ENCODE measurements around the gene COASY. TPM values are rescaled to one million over a fixed set of nuclear protein-coding genes. Genes with fewer than 3 reads are reported as not detected.

COASY gene
- total RNA-seq, 2 donors from 2014 or later, result 24.1 to 60.6 TPM

DNA sequence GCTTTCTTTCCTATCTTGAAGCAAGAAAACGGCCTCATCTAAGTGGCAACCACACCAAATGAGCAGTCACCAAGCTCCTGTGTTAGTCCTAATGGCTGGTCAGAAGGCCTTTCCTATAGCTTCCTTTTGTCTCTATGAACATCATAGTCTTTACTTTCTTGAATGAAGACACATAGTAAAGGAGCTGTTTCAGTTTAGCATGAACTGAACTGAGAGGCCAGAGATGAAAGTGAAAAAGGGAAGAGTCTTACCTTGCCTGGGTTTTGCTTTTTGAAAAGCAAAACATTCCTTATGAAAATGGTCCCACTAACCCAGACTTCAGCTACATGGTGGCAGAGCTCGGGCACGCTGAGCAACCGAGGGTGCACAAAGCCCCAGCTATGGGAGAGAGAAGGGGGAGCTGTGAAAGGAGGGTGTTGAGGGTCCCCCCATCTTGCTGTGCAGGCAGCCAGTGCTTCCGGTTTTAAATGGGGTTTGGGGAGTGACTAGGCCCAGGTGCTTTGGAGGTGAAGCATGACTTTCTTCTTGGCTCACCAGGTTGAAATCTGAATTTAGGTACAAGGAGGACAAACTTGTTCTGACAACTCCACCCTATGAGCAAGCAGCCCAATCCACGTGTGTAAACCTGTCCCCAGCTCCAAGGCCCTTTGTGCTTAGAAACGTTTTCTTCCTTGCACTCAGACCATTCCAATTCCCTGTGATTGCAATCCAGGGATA lies 24.7 kb downstream of the COASY start:
- H3K27me3 ChIP-seq, result no peaks in the 10 kb centered on the region
- 77 to 83% methylated on average over 7 of the region's 7 CpGs for WGBS, 2 donors
- H3K36me3 ChIP-seq (replicated peaks in 1 of 2; ENCODE audit: insufficient read depth in 1 of 2, low read depth in 2 of 2), result peaks cover 18 to 51% of the 10 kb centered on the region in 2 donors
- intact Hi-C loops (cut with DNase I), result no loop called here
- peaks cover 14% of the 10 kb centered on the region for H3K4me1 ChIP-seq
- no peaks in the 10 kb centered on the region for H3K9me3 ChIP-seq
- no peak for DNase-seq
- no peak overlapping the region for H3K4me3 ChIP-seq
- no peak for TF ChIP-seq POLR2A (IDR thresholded peaks at IDR 0.05)
- TF ChIP-seq, protein P1, sequence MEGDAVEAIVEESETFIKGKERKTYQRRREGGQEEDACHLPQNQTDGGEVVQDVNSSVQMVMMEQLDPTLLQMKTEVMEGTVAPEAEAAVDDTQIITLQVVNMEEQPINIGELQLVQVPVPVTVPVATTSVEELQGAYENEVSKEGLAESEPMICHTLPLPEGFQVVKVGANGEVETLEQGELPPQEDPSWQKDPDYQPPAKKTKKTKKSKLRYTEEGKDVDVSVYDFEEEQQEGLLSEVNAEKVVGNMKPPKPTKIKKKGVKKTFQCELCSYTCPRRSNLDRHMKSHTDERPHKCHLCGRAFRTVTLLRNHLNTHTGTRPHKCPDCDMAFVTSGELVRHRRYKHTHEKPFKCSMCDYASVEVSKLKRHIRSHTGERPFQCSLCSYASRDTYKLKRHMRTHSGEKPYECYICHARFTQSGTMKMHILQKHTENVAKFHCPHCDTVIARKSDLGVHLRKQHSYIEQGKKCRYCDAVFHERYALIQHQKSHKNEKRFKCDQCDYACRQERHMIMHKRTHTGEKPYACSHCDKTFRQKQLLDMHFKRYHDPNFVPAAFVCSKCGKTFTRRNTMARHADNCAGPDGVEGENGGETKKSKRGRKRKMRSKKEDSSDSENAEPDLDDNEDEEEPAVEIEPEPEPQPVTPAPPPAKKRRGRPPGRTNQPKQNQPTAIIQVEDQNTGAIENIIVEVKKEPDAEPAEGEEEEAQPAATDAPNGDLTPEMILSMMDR (IDR thresholded peaks at IDR 0.05), result no peak
- H3K27ac ChIP-seq, result peak overlapping the region in 1 of 4 donors; percentile 1
- no peak for ATAC-seq

DNA sequence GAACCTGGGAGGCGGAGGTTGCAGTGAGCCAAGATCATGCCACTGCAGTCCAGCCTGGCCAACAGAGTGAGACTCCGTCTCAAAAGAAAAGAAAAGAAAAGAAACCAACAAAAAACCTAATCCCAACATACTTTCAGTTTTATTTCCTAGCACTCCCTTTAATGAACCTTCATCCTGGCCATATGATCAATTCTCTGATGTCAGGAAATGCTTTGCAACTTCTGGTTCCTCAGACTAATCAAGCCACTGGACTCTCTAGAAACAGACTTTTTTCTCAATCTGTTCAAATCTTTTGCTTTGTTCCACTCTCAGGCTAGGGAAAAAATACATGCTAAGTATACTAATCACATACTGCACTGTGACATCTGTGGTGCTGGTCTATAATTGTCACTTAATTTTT lies 28.9 kb downstream of the COASY start:
- TF ChIP-seq, protein P1 (IDR thresholded peaks at IDR 0.05), result no peak
- no peak for TF ChIP-seq POLR2A (IDR thresholded peaks at IDR 0.05)
- no peaks in the 10 kb centered on the region for H3K27me3 ChIP-seq
- intact Hi-C loops (cut with DNase I), result no loop called here
- H3K4me1 ChIP-seq, result peaks cover 4% of the 10 kb centered on the region
- ATAC-seq, result no peak
- no peak overlapping the region for H3K27ac ChIP-seq
- no peak overlapping the region for H3K4me3 ChIP-seq
- WGBS, 2 donors, result 94 to 97% methylated on average over 2 of the region's 2 CpGs
- H3K36me3 ChIP-seq (replicated peaks in 1 of 2; ENCODE audit: insufficient read depth in 1 of 2, low read depth in 2 of 2), result peaks cover 0 to 25% of the 10 kb centered on the region in 2 donors
- DNase-seq, result no peak
- no peaks in the 10 kb centered on the region for H3K9me3 ChIP-seq

DNA sequence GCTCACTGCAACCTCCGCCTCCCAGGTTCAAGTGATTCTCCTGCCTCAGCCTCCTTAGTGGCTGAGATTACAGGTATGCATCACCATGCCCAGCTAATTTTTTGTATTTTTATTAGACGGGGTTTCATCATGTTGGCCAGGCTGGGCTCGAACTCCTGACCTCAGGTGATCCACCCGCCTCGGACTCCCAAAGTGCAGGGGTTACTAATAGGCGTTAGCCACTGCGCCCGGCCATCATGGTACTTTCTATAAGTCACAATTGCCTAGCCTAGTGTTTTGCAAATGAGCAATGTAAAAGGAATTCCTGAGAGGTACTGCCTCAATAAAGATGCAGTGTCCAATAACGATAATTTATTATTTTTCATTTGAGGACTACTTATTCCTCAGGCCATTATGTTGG lies 29.5 kb downstream of the COASY start:
- DNase-seq (no peak), ATAC-seq (no peak)
- 88 to 91% methylated on average over 9 of the region's 9 CpGs for WGBS, 2 donors
- Histone ChIP-seq H3K4me1 (no peaks in the 10 kb centered on the region), H3K27me3 (no peaks in the 10 kb centered on the region), H3K4me3 (no peak overlapping the region), H3K9me3 (no peaks in the 10 kb centered on the region), H3K27ac (no peak overlapping the region), H3K36me3 (replicated peaks in 1 of 2; ENCODE audit: insufficient read depth in 1 of 2, low read depth in 2 of 2) (peaks cover 0 to 24% of the 10 kb centered on the region in 2 donors)
- no peak for TF ChIP-seq POLR2A (IDR thresholded peaks at IDR 0.05)
- TF ChIP-seq, protein P1 (IDR thresholded peaks at IDR 0.05), result no peak
- intact Hi-C loops (cut with DNase I), result no loop called here

DNA sequence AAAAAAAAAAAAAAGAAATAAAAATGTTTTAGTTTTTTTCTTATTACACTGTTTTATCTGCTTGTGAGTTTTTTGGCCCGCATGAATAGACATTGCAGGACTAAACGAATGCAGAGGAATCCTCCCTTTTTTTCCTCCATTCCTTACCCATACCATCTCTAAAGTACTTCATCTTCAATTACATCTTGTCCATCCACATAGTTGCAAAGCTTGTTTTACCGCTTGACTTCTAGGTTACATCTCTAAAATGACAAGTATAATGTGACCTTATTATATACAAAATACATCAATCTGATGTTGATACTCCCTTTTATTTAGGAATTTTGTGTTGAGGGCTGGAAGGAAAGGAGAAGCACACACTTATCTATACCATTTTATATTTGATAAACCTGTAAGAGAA lies 34.4 kb downstream of the COASY start:
- intact Hi-C loops (cut with DNase I), result no loop called here
- TF ChIP-seq, protein P1 (IDR thresholded peaks at IDR 0.05), result no peak
- TF ChIP-seq POLR2A (IDR thresholded peaks at IDR 0.05), result no peak
- H3K27ac ChIP-seq, result no peak overlapping the region
- no peak for ATAC-seq
- peaks cover 5% of the 10 kb centered on the region for H3K4me1 ChIP-seq
- H3K4me3 ChIP-seq, result no peak overlapping the region
- WGBS, 2 donors, result 82% methylated on average over 3 of the region's 3 CpGs
- no peaks in the 10 kb centered on the region for H3K9me3 ChIP-seq
- H3K36me3 ChIP-seq (replicated peaks in 1 of 2; ENCODE audit: insufficient read depth in 1 of 2, low read depth in 2 of 2), result no peaks in the 10 kb centered on the region
- no peak for DNase-seq
- H3K27me3 ChIP-seq, result no peaks in the 10 kb centered on the region

DNA sequence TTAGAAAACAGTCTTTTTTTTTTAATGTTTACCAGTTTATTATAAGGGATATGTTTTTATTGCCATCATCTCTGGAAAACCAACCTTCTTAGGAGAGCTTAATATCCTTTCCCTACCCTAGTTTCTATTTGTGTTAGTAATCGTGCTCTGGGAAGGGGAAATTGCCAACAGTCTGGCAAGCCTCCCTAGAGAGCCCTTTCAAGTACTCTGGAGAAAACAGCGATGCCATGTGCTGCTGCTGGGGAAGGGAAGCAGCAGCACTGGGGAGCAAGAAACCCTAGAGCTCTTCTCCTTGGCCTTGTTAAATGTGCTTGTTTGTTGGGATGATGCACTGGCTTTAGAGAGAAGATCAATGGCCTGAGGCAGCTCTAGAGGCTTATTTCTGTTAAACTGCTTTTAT lies 37.0 kb downstream of the COASY start:
- DNase-seq (no peak), ATAC-seq (no peak)
- H3K4me1 ChIP-seq, result peaks cover 5% of the 10 kb centered on the region
- TF ChIP-seq, protein P1 (IDR thresholded peaks at IDR 0.05), result no peak
- no peak for TF ChIP-seq POLR2A (IDR thresholded peaks at IDR 0.05)
- H3K36me3 ChIP-seq (replicated peaks in 1 of 2; ENCODE audit: insufficient read depth in 1 of 2, low read depth in 2 of 2), result no peaks in the 10 kb centered on the region
- H3K9me3 ChIP-seq, result no peaks in the 10 kb centered on the region
- H3K27ac ChIP-seq, result no peak overlapping the region
- WGBS, 2 donors, result 35 to 39% methylated on average over 2 of the region's 2 CpGs
- no peak overlapping the region for H3K4me3 ChIP-seq
- intact Hi-C loops (cut with DNase I), result no loop called here
- no peaks in the 10 kb centered on the region for H3K27me3 ChIP-seq
